Stomach (tissue), 19 donors: ENCODE results near the gene SLC6A18. TPM values are rescaled to one million over a fixed set of nuclear protein-coding genes. Genes with fewer than 3 reads are reported as not detected.

ENCODE experiments used
- DNase-seq, 2 donors: peaks; one replicate each; pipeline versions ENCODE4 v3.0.0 to v3.0.0-alpha.2; 2013 to 2019
- H3K27ac ChIP-seq, 5 donors: fragments of 200-600 bp in 4 of 5; sonication (generic) in 4 of 5; one replicate each; pipeline ENCODE4 v1.5.1; 2013 to 2019; ENCODE audit warnings: mild to moderate bottlenecking in 1 of 5, moderate library complexity in 1 of 5
- H3K27me3 ChIP-seq, 3 donors: fragments of 200-600 bp; sonication (generic); one replicate each; pipeline ENCODE4 v1.5.1; 2017 to 2019; ENCODE audit warnings: mixed run types in 1 of 3
- H3K36me3 ChIP-seq, 4 donors: fragments of 200-600 bp; sonication (generic); 1 replicate in 3 of 4; 2 replicates in 1 of 4; pipeline ENCODE4 v1.5.1; 2016 to 2019
- H3K4me1 ChIP-seq, 4 donors: fragments of 200-600 bp; sonication (generic); one replicate each; pipeline ENCODE4 v1.5.1; 2016 to 2019
- H3K4me3 ChIP-seq, 4 donors: fragments of 200-600 bp; sonication (generic) in 3 of 4; one replicate each; pipeline ENCODE4 v1.5.1; 2016 to 2019; ENCODE audit warnings: mild to moderate bottlenecking in 1 of 4
- H3K9me3 ChIP-seq, 4 donors: fragments of 200-600 bp; sonication (generic); one replicate each; pipeline ENCODE4 v1.5.1; 2016 to 2019
- EP300 ChIP-seq: sonication (generic); formaldehyde crosslinking; IDR thresholded peaks from one replicate; pipeline ENCODE4 v1.6.1; 2017; ENCODE audit warnings: antibody characterized with exemption
- POLR2A ChIP-seq, 4 donors: fragments of 450-650 bp; IDR thresholded peaks; one replicate each; pipeline ENCODE4 v1.6.1; 2016; ENCODE audit warnings: antibody characterized with exemption in 4 of 4, control low read depth in 2 of 4, mild to moderate bottlenecking in 1 of 4, moderate library complexity in 1 of 4
- POLR2AphosphoS5 ChIP-seq, 3 donors: sonication (generic); formaldehyde crosslinking; IDR thresholded peaks; one replicate each; pipeline ENCODE4 v1.6.1; 2016; ENCODE audit warnings: antibody characterized with exemption in 3 of 3
- WGBS, 5 donors: extraction: QIAGEN DNeasy Blood & Tissue Kit in 3 of 5; methylation state at CpG; one replicate each; pipeline versions ENCODE4 v1.1.5 to v1.1.7; 2013 to 2018; 5-methylcytosine and 5-hydroxymethylcytosine counted together
- intact Hi-C: fragments of 100-400 bp; cut with DNase I; formaldehyde crosslinking; loops from one replicate; pipeline ENCODE4 v1.15.1; 2023; ENCODE audit warnings: low total_unique reads
- long read RNA-seq, 10 donors: transcript quantifications; one replicate each; lab custom pipeline, GENCODE V29; 2026
- polyA plus RNA-seq, 3 donors: library from polyadenylated mRNA; stranded (reverse); fragments of 200-250 nt; gene quantifications; one replicate each; pipeline ENCODE4 v1.2.3, GENCODE V29; 2013
- total RNA-seq, 5 donors: library from RNA; depleted of rRNA; stranded (reverse); fragments of >200 nt; gene quantifications; one replicate each; pipeline versions ENCODE4 v1.1.0 to v1.2.3, GENCODE V29; 2014 to 2016
- TF ChIP-seq, protein P1 (sequence below), 7 experiments: fragments of 450-650 bp in 4 of 7; fragments of 200-600 bp in 3 of 7; sonication (generic) in 3 of 7; IDR thresholded peaks; one replicate each; pipeline ENCODE4 v1.5.1; 2016 to 2019; ENCODE audit warnings: antibody characterized with exemption in 7 of 7, control low read depth in 2 of 7, mild to moderate bottlenecking in 1 of 7
- donor health status: healthy with polysubstance abuse.
- donor health status: Bipolar disorder and iron deficiency.
- donor health status: healthy.

Gene SLC6A18, protein sequence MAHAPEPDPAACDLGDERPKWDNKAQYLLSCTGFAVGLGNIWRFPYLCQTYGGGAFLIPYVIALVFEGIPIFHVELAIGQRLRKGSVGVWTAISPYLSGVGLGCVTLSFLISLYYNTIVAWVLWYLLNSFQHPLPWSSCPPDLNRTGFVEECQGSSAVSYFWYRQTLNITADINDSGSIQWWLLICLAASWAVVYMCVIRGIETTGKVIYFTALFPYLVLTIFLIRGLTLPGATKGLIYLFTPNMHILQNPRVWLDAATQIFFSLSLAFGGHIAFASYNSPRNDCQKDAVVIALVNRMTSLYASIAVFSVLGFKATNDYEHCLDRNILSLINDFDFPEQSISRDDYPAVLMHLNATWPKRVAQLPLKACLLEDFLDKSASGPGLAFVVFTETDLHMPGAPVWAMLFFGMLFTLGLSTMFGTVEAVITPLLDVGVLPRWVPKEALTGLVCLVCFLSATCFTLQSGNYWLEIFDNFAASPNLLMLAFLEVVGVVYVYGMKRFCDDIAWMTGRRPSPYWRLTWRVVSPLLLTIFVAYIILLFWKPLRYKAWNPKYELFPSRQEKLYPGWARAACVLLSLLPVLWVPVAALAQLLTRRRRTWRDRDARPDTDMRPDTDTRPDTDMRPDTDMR
- total RNA-seq = not detected
- polyA plus RNA-seq = not detected
- long read RNA-seq, donor 1 = 0 reads
- long read RNA-seq, donor 2 = 0 reads
- long read RNA-seq, donor 3 = 0 reads
- long read RNA-seq, donor 4 = 0 reads
- long read RNA-seq, donor 5 = 0 reads
- long read RNA-seq, donor 6 = 0 reads
- long read RNA-seq, donor 7 = 0 reads
- long read RNA-seq, donor 8 = 0 reads
- long read RNA-seq, donor 9 = 0 reads
- long read RNA-seq, donor 10 = 0 reads

- intact Hi-C loops = no loop called here
- 72 to 78% (median 75%) methylated on average over 11 of the region's 11 CpGs for WGBS, 5 donors
- Histone ChIP-seq H3K27me3 (peaks cover 0 to 45% (median 0%) of the 10 kb centered on the region in 3 donors), H3K4me1 (no peaks in the 10 kb centered on the region), H3K27ac (no peak within 1 kb of the TSS), H3K4me3 (no peak within 1 kb of the TSS), H3K36me3 (no peaks in the 10 kb centered on the region), H3K9me3 (no peaks in the 10 kb centered on the region)
- TF ChIP-seq POLR2AphosphoS5 (IDR thresholded peaks at IDR 0.05) (no peak), POLR2A (IDR thresholded peaks at IDR 0.05) (no peak), EP300 (no peak)
- TF ChIP-seq, protein P1, sequence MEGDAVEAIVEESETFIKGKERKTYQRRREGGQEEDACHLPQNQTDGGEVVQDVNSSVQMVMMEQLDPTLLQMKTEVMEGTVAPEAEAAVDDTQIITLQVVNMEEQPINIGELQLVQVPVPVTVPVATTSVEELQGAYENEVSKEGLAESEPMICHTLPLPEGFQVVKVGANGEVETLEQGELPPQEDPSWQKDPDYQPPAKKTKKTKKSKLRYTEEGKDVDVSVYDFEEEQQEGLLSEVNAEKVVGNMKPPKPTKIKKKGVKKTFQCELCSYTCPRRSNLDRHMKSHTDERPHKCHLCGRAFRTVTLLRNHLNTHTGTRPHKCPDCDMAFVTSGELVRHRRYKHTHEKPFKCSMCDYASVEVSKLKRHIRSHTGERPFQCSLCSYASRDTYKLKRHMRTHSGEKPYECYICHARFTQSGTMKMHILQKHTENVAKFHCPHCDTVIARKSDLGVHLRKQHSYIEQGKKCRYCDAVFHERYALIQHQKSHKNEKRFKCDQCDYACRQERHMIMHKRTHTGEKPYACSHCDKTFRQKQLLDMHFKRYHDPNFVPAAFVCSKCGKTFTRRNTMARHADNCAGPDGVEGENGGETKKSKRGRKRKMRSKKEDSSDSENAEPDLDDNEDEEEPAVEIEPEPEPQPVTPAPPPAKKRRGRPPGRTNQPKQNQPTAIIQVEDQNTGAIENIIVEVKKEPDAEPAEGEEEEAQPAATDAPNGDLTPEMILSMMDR (IDR thresholded peaks at IDR 0.05) = no peak
- DNase-seq = no peak
These were observed at the start of gene SLC6A18 for GRCh38 chr5:1225081-1225480. TSS of gene SLC6A18 (plus strand) at chr5:1225381. CDS start at chr5:1225478, 97 bp downstream.

GRCh38 chr5:1175801-1176472, 49.2 kb upstream of the SLC6A18 start:
- DNase-seq = no peak
- no peaks in the 10 kb centered on the region for H3K9me3 ChIP-seq
- H3K27me3 ChIP-seq = peaks cover 0 to 20% (median 0%) of the 10 kb centered on the region in 3 donors
- H3K27ac ChIP-seq = no peak overlapping the region
- H3K4me3 ChIP-seq = no peak overlapping the region
- peaks cover 0 to 1% (median 0%) of the 10 kb centered on the region in 4 donors for H3K4me1 ChIP-seq
- no peaks in the 10 kb centered on the region for H3K36me3 ChIP-seq
- intact Hi-C loops = no loop called here
- no peak for TF ChIP-seq POLR2A (IDR thresholded peaks at IDR 0.05)
- TF ChIP-seq, protein P1 (IDR thresholded peaks at IDR 0.05) = no peak
- TF ChIP-seq POLR2AphosphoS5 (IDR thresholded peaks at IDR 0.05) = no peak
- TF ChIP-seq EP300 = no peak
- 88 to 94% (median 93%) methylated on average over 22 to 26 of the region's 26 CpGs for WGBS, 5 donors

GRCh38 chr5:1176473-1177391, 48.4 kb upstream of the SLC6A18 start:
- no peaks in the 10 kb centered on the region for H3K9me3 ChIP-seq
- H3K36me3 ChIP-seq = no peaks in the 10 kb centered on the region
- no peak for DNase-seq
- H3K27ac ChIP-seq = no peak overlapping the region
- intact Hi-C loops = no loop called here
- no peak overlapping the region for H3K4me3 ChIP-seq
- 84 to 91% (median 89%) methylated on average over 35 to 42 of the region's 42 CpGs for WGBS, 5 donors
- peaks cover 3 to 9% (median 5%) of the 10 kb centered on the region in 4 donors for H3K4me1 ChIP-seq
- TF ChIP-seq POLR2AphosphoS5 (IDR thresholded peaks at IDR 0.05) = no peak
- TF ChIP-seq POLR2A (IDR thresholded peaks at IDR 0.05) = no peak
- TF ChIP-seq EP300 = no peak
- TF ChIP-seq, protein P1 (IDR thresholded peaks at IDR 0.05) = no peak
- H3K27me3 ChIP-seq = peaks cover 0 to 28% (median 0%) of the 10 kb centered on the region in 3 donors
